IPS-18c (cell line): ENCODE results near the gene IRX4.

Experiments used
- H3K4me3 ChIP-seq: 2 replicates; pipeline ENCODE4 v1.7.0; 2013; ENCODE audit warnings: low read depth, mild to moderate bottlenecking, low read length, moderate library complexity; ENCODE audit not compliant: insufficient read depth
- H3K9me3 ChIP-seq: one replicate; pipeline ENCODE4 v1.6.1; 2013; ENCODE audit warnings: mild to moderate bottlenecking, low read length, moderate library complexity; ENCODE audit not compliant: control insufficient read depth, insufficient read depth

The IRX4 gene

DNA sequence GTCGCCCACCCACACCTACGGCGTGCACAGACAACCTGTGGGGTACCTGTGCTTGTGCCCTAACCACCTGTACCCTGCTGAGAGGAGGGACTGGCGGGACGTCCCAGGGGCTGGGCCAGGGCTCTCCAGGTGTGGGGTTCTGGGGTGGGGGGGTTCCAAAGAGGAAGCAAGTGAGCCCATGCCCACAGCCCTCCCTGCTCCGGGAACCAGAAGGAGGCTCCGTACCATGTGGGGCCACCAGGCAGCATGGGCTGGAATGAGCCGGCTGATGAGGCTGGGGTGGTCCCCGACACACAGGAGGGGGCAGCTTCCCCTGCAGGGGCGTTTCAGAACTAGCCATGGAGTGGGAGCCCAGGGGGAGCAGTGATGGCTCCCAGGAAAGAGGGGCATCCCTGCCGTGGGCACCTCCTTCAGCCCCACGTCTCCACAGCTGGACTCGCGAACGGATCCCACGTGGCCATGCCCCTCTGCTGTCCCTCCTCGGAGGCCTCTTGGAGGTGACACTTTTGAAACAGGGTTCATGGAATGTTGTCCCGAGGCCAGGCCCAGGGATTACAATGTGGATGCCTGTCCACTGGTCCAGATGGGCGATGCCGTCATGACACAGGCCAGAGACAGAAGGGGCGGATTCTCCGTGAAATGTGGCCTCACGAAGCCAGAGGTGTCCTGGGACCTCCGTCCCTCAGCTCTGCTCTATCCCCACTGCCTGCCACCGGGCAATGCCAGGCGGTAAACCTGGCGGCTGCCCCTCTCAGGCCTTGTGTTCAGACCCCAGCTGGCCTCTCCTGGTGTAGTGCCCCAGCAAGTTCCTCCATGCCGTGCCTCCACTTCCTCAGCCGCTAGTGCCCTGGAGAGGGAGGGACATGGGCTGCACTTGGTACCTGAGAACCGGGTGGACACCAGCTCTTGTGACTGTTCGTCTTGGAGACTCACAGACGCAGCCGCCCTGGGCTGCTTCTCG, 33.6 kb upstream of the IRX4 start:
- H3K9me3 ChIP-seq = no peaks in the 10 kb centered on the region
- no peak overlapping the region for H3K4me3 ChIP-seq

GRCh38 chr5:1915316-1915715, 32.6 kb upstream of the IRX4 start:
- Histone ChIP-seq H3K9me3 (no peaks in the 10 kb centered on the region), H3K4me3 (no peak overlapping the region)

- H3K4me3 ChIP-seq = no peak overlapping the region
Measured at GRCh38 chr5:1914471-1914870, 31.7 kb upstream of the IRX4 start.

DNA sequence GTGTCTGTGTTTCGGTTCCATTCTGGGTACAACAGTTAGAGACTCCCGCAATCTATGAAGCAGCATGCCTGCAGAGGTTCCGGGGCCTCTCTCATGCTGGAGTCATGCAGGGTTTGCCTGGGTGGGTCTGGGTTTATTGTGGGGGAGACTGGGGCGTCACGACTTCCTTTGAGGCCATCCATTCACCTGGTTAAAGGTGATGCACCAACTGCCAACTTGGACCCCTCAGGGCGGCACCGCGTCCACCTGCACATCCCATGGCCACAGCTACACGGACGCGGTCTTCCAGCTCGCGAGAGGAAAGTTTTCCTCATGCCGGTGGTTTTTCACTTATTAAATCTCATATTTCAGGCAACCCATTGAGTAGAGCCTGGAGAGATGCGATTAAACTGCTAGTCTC, 30.9 kb upstream of the IRX4 start:
- Histone ChIP-seq H3K9me3 (peaks cover 2% of the 10 kb centered on the region), H3K4me3 (no peak overlapping the region)

More at GRCh38 chr5:1914471-1914870, 31.7 kb upstream of the IRX4 start:
- peaks cover 2% of the 10 kb centered on the region for H3K9me3 ChIP-seq

DNA sequence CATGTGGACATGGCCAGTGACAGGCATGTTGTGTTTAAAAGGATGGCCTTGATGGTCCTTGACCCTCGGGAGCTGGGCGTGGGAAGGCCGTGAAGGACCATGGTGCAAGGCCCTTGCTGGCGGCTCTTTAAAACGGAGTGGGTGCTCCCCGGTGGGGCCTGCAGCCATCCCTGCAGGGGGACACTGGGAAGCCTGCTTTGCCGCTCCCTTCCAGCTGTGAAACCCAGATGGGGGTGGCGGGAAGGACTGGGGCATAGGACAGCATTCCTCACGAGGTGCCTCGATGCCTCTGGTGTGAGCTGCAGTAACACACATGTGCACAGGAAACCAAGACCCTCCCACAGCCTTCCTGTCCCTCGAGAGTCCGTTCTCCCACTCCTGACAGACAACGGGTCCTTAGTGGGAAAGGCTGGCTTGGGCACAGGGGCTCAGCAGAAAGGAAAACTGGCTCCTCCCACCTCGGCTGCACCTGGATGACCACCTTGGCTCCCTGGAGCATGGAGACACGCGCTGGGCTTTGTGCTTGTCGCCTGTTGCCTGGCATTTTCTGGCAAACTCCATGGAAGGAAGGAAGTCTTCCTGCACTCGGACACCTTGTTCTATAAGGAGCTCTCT, 30.3 kb upstream of the IRX4 start:
- Histone ChIP-seq H3K9me3 (peaks cover 2% of the 10 kb centered on the region), H3K4me3 (no peak overlapping the region)

DNA sequence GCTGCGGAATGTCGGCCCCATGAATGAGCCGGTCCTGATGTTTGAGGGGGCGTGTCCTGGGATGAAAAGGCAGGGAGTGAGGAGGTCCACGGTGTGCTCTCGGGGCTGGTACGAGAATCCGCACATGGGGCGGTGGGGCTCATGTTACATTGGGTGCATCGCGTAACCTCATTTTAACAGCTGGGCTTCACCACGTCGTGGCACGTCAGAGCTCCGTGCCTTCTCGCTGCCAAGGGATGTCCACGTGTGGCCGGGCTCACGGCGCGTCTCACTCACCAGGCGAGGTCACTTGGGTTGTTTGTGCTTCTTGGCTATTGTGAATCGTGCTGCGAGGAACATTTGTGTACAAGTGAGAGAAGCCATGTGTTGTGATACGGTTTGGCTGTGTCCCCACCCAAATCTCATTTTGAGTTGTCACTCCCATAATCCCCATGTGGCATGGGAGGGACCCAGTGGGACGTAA, 29.1 kb upstream of the IRX4 start:
- peaks cover 2% of the 10 kb centered on the region for H3K9me3 ChIP-seq
- H3K4me3 ChIP-seq = no peak overlapping the region

DNA sequence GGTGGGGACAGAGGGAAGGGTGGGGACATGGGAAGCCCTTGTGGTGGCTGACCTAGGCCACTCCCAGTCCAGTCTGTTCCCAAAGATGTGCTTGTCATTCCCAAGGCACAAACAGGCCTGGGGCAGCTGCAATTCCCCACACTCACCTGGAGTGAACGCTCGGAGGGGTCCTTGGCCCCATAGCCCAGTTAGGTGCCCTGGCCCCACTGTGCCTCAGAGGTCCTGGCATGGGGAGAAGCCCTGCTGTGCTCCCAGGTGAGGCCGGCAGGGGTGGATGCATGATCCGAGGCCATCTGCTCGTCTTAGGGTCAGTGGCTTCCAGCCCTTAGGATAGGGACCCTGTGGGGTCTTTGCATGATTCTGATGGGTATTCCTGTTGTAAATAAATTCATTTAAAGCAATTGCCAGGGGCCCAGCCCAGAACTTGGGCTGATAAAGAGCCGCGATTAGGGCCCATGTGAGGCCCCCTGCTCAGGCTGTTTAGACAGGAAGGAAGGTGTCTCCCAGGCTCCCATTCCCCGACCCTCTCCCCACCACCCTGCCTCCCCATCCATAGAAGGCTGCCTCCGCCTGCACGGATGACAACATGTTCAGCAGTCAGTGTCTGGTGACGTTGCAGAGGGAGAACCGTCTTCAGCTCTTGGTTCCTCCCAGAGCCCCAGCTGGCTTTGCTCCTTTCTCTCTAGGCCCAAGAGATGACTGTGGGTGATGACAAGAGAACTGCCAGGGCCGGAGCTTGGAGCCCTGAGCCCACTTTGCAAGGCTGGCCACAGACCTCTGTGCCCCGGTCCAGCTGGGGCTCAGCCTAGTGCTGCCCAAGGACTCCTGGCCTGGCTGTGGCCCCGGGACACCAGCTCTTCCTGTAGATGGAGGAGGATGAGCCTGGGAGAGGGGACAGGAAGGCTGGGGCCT, 28.4 kb upstream of the IRX4 start:
- Histone ChIP-seq H3K9me3 (peaks cover 2% of the 10 kb centered on the region), H3K4me3 (no peak overlapping the region)

DNA sequence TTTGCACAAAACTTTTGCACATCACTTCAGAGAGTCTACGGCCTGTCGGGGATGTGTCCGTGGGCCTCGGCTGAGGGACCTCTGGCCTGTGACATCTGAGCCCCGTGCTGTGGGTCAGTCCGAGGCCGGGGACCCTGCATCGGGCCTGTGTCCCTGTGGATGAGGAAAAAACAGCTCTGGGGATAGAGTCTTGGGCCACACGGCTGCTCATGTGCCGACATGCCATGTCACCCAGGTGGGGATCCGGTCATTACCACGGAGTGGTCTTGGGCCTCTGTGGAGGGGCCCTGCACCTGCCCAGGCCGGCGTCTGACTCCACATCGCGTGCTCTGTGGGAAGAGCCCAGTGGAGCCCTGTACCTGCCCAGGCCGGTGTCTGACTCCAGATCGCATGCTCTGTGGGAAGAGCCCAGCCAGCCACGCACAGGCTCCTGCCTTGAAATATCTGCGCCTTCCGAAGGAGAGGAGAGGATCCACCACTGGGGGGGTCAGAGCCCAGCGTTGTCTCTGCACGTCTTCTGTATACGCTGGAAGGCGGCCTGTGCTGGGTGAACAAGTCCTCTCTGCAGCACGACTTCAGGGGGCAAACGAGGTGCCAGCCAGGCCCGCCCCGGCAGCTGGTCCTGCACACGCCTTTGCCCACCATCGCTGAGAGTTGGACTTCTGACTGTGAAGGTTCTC, 27.5 kb upstream of the IRX4 start:
- Histone ChIP-seq H3K9me3 (peaks cover 2% of the 10 kb centered on the region), H3K4me3 (no peak overlapping the region)

- Histone ChIP-seq H3K4me3 (no peak overlapping the region), H3K9me3 (peaks cover 2% of the 10 kb centered on the region)
Measured at GRCh38 chr5:1909346-1909985, 26.7 kb upstream of the IRX4 start.

DNA sequence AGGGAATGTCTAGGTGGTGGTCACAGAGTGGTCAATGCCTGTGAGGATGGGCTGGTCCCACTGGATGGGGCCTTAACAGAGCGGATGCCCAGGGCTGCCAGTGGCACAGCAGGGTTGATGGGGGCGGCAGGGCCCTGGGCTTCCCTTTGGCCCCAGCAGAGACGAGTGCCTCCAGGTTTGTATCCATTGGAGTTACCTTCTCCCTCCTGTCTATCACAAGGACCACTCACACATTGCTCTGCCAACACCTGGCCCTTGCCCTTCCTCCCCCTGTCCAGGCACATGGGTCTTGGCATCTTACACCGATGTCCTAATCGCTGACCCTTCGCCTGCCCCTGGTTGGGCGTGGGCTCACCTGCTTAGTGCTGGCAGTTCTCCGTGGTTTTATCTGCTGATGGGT, 26.2 kb upstream of the IRX4 start:
- Histone ChIP-seq H3K9me3 (peaks cover 2% of the 10 kb centered on the region), H3K4me3 (no peak overlapping the region)

- Histone ChIP-seq H3K9me3 (peaks cover 2% of the 10 kb centered on the region), H3K4me3 (no peak overlapping the region)
Measured at GRCh38 chr5:1907616-1908015, 24.9 kb upstream of the IRX4 start.

GRCh38 chr5:1905108-1905507, 22.4 kb upstream of the IRX4 start:
- peaks cover 5% of the 10 kb centered on the region for H3K9me3 ChIP-seq
- H3K4me3 ChIP-seq = no peak overlapping the region

- Histone ChIP-seq H3K9me3 (peaks cover 5% of the 10 kb centered on the region), H3K4me3 (no peak overlapping the region)
Measured at GRCh38 chr5:1901983-1902382, 19.3 kb upstream of the IRX4 start.

DNA sequence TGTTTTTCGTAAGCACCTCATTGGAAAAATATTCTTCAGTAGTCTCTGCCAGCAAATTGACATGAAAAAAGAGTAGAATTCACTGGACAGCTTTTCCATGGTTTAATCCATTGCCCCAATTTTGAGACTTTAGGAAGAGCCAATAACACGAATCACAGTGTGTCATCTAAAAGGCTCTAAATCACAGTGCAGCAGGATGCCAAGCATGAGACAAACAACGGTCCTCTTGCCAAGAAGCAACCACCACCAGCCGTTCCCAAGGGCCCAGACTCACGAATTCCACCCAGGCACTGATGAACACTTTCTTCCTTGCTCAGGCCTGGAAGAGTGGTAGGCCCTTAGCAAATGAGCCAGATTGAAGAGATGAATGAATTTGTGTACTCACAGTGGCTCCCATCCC, 18.3 kb upstream of the IRX4 start:
- Histone ChIP-seq H3K9me3 (peaks cover 5% of the 10 kb centered on the region), H3K4me3 (no peak overlapping the region)

DNA sequence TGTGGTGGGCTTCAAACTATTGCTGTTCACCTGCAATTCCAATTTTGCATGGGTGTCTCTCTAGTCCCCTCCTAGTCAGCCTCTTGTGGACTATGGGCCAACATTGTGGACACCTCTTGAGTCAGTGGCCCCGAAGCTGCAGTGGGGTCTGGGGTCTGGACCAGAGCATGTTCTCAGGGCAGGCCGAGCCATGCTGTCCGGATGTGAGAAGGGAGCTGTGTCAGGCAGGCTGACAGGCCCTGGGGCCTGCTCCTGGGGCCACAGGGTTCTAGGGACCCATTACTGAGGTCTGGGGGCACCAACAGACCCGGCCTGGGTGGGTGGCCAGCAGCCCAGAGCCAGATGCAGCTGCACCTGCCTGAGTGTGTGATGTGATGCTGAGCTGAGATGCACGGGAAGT, 16.5 kb upstream of the IRX4 start:
- H3K9me3 ChIP-seq = peaks cover 5% of the 10 kb centered on the region
- no peak overlapping the region for H3K4me3 ChIP-seq

DNA sequence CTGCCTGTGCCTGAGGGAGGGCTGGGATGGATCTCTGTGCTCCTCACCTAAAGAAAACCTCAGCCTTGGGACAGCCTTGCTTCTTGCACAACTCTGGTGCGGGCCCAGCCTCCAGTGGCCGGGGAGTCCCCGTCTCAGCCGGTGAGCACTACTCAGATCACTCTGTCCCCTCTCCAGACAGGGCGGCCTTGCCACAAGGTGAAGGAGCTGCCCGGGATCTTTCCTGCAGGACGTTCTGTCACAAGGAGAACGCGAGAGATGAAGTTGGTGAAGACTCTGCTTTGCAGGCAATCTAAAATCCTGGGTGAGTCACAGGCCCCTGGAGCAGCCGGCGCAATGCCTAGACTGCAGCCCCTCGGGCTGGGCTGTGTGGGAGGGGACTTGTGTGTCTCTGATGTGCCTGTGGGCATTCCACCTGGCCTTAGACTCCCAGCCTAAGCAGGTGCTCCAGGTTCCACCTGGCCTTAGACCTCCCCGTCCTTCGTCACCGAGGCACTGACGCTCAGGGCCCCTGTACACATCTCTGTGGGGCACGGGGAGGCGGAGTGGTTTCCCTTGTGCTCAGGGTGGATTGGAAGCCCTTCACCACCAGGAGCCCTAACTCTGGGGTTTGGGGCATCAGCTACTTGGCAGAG, 15.2 kb upstream of the IRX4 start:
- Histone ChIP-seq H3K4me3 (no peak overlapping the region), H3K9me3 (peaks cover 5% of the 10 kb centered on the region)
